GM18508 (cell line): ENCODE measurements around the gene ZNF532.

ENCODE experiments used
- ATAC-seq: cut with Tn5 transposase; IDR thresholded peaks from one replicate; pipeline ENCODE4 v1.9.1; 2021; ENCODE audit warnings: moderate number of reproducible peaks; ENCODE audit not compliant: insufficient read depth, unreplicated experiment

The ZNF532 gene

DNA sequence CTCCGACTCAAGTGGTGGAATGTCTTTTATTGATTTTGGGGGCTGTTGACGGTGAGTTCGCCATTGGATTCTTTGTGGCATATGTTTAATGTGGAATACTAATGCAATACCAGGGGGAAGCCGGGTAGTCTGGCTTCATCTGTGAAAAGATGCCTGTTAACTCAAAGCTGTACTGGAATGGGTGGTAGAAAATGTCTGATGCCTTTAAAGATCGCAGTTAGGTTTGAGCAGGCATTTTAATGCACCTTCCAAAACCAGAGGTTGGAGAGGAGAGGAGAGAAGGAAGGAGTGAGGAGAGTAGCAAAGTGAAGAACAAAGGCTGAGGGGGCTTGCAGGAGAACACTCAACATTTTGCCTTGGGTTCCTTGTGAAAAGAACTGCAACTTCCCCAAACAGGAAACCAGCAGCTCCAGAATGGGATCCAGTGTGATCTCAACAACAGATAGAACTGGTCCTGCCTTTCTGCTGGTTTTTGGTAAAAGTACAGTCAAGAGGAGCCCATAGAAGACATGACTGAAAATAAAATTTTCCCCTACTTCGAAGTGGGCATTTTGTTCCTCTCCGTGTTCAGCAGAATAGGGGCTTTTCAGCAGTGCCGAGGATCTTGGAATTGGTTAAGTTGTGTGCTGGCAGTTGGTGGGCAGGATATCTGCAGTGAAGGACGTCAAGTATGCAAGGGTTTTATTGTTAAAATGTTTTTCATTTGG is 1.5 kb downstream of the ZNF532 start:
- no peak for ATAC-seq

DNA sequence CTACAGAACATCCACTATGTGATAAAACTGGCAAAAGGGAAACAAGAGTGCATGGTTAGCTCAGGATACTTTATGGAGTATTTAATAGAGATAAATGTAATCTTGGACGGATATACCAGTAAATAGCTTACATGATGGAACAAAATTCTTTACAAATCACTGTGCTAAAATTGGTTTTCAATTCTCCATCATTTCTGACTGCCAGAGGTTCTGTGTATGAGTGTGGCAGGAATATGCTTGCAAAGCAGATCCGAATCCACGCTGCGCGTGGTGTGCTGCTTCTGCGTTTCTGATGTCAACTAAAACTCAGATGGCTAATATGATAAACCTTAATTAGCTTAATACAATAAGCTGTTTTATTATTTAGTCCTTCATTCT is 2.1 kb downstream of the ZNF532 start:
- no peak for ATAC-seq

GRCh38 chr18:58867281-58867961 is 2.7 kb downstream of the ZNF532 start:
- no peak for ATAC-seq

GRCh38 chr18:58868440-58868839 is 3.8 kb downstream of the ZNF532 start:
- no peak for ATAC-seq

- ATAC-seq, result no peak
Observed at GRCh38 chr18:58870130-58870529, 5.5 kb downstream of the ZNF532 start.

- no peak for ATAC-seq
Observed at GRCh38 chr18:58870621-58871020, 5.9 kb downstream of the ZNF532 start.

- ATAC-seq, result no peak
Observed at GRCh38 chr18:58871514-58872420, 7.1 kb downstream of the ZNF532 start.

DNA sequence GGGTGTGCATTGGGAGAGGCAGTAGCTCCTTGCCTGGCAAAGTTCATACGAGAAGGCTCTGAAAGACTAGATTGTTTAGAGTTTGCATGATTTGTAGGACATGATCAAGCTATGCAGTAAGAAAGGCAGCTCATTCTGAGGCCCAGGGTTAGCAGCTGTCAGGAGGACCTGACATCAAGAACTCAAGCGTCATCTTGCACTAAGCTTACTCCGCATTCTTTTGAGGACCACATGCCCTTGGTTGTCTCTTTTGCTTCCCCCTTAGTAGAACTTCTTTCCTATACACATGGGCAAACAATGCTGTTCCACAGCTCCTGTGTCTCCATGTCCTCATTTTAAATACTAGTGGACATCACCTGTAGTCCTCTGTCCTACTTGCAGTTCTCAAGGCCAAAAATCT is 14.0 kb downstream of the ZNF532 start:
- no peak for ATAC-seq

GRCh38 chr18:58881477-58881876 is 16.8 kb downstream of the ZNF532 start:
- ATAC-seq, result no peak

DNA sequence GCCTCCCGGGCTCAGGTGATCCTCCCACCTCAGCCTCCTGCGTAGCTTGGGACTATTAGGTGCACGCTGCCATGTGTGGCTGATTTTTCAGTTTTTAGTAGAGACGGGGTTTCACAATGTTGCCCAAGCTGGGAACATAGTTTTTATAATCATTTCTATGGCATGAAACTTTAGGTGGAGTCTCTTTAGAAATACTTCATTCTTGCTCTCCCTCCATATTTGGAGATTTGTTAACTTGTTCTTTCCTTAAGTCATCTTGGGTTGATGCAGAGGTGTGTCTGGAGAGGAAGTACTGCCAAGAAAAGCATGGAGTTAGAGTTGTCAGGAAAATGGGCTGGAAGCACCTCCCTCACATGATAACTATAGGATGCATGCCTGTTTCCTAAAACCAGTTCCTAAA is 17.4 kb downstream of the ZNF532 start:
- ATAC-seq, result no peak

- no peak for ATAC-seq
Observed at GRCh38 chr18:58882686-58883085, 18.0 kb downstream of the ZNF532 start.

GRCh38 chr18:58884680-58885079 is 20.0 kb downstream of the ZNF532 start:
- no peak for ATAC-seq

DNA sequence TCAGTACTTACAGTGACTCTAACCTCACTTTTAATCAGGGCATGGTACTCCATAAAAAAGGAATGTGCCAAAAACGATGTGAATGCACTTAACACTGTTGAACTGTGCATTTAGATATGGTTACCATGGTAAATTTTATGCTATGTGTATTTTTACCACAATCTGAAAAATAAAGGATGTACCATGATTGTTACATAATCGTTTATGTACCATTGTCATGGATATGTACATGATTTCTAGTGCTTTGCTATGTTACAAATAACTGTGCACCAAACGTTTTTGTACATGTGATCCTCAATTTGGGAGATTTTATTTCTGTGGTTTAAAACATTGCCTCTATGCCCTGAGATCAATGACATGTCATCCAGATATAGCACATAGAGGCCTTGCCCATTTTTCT is 21.8 kb downstream of the ZNF532 start:
- no peak for ATAC-seq

GRCh38 chr18:58886864-58887612 is 22.4 kb downstream of the ZNF532 start:
- ATAC-seq, result no peak

DNA sequence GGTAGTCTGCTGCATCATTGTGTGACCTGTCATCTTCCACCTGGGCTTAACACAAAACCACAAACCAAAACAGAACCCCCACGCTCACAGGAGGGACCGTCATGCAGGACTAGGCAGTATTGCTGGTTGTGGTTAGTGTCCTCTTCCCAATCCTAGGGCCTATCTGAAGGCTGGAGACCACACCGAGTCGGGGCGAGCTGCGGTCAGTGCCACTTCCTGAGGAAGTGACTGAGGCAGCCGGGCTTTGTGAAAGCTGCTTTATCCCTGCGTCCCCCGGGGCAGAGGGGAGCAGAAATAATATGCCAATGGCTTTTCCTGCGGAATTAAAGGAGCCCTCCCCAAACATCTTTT is 22.9 kb downstream of the ZNF532 start:
- no peak for ATAC-seq

DNA sequence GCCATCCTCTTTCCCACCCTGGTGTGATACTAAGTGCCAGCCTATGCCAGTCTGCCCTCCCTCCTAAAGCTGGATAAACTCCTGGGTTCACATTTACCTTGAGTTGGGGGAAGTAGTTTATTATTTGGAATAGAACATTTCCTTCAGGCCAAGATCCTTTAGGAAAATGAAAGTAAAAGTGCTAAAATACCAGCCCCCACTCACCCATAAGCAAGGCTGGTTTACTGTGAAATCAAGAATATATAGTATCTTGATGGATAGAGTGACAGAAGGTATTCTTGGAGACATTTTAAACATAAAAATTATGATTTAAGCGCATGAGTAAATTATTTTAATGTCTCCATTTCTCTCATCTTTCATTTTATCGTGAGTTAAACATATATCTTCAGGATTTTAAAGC is 27.1 kb downstream of the ZNF532 start:
- ATAC-seq, result no peak

- no peak for ATAC-seq
Observed at GRCh38 chr18:58892488-58892887, 27.8 kb downstream of the ZNF532 start.

GRCh38 chr18:58893388-58894099 is 28.9 kb downstream of the ZNF532 start:
- ATAC-seq, result no peak

GRCh38 chr18:58894930-58895329 is 30.3 kb downstream of the ZNF532 start:
- no peak for ATAC-seq

- no peak for ATAC-seq
Observed at GRCh38 chr18:58895385-58895784, 30.7 kb downstream of the ZNF532 start.
